Measurements from ENCODE around the gene FECH.

The FECH gene

GRCh38 chr18:57586251-57587049 lies at the start of gene FECH:
Gene FECH (minus strand): TSS chr18:57586702. CDS start chr18:57586620, 82 bp downstream.
- H3K4me3 ChIP-seq (ENCODE audit: low read length) = peak within 1 kb of the TSS; percentile 93
- TF ChIP-seq CTCF (conservative IDR thresholded peaks at IDR 0.05; ENCODE audit: low read length) = no peak
- peak; percentile 77 for DNase-seq (ENCODE audit: low read depth)

GRCh38 chr18:57635003-57635822 lies 48.7 kb upstream of the FECH start:
- DNase-seq (ENCODE audit: low read depth) = no peak
- H3K4me3 ChIP-seq (ENCODE audit: low read length) = no peak overlapping the region
- no peak for TF ChIP-seq CTCF (conservative IDR thresholded peaks at IDR 0.05; ENCODE audit: low read length)

- no peak for TF ChIP-seq CTCF (conservative IDR thresholded peaks at IDR 0.05; ENCODE audit: low read length)
- no peak overlapping the region for H3K4me3 ChIP-seq (ENCODE audit: low read length)
- no peak for DNase-seq (ENCODE audit: low read depth)
These were observed 45.2 kb upstream of the FECH start for GRCh38 chr18:57631697-57632096.

- DNase-seq (ENCODE audit: low read depth) = no peak
- no peak for TF ChIP-seq CTCF (conservative IDR thresholded peaks at IDR 0.05; ENCODE audit: low read length)
- H3K4me3 ChIP-seq (ENCODE audit: low read length) = peak overlapping the region; percentile 78
These were observed 44.5 kb upstream of the FECH start for GRCh38 chr18:57630754-57631595.

GRCh38 chr18:57630002-57630753 lies 43.7 kb upstream of the FECH start:
- DNase-seq (ENCODE audit: low read depth) = peak; percentile 94
- peak overlapping the region; percentile 78 for H3K4me3 ChIP-seq (ENCODE audit: low read length)
- peak; percentile 65 for TF ChIP-seq CTCF (conservative IDR thresholded peaks at IDR 0.05; ENCODE audit: low read length)

GRCh38 chr18:57629422-57629821 lies 42.9 kb upstream of the FECH start:
- peak overlapping the region; percentile 78; the same call in 1 of the 2 replicates for H3K4me3 ChIP-seq (ENCODE audit: low read length)
- DNase-seq (ENCODE audit: low read depth) = no peak

More at GRCh38 chr18:57629422-57629821, 42.9 kb upstream of the FECH start:
- TF ChIP-seq CTCF (conservative IDR thresholded peaks at IDR 0.05; ENCODE audit: low read length) = no peak

Data from AG10803 (cell line).